Neutrophil (primary cell): ENCODE data around the gene PAXX.

Source experiments
- H3K27ac ChIP-seq: fragments of 200-600 bp; sonication (generic); 2 replicates; pipeline ENCODE4 v1.5.1; 2016; ENCODE audit warnings: mild to moderate bottlenecking, moderate library complexity
- H3K27me3 ChIP-seq: fragments of 200-600 bp; sonication (generic); 2 replicates; pipeline ENCODE4 v1.6.0; 2016; ENCODE audit warnings: mild to moderate bottlenecking
- H3K36me3 ChIP-seq: fragments of 200-600 bp; sonication (generic); 2 replicates; pipeline ENCODE4 v1.5.1; 2017
- H3K4me1 ChIP-seq, 2 experiments: fragments of 200-600 bp in 1 of 2; sonication (generic) in 1 of 2; 1 replicate in 1 of 2; 2 replicates in 1 of 2; pipeline versions ENCODE4 v1.5.1 to v1.6.1; 2013 to 2016; ENCODE audit warnings: low read depth in 1 of 2, low read length in 1 of 2, mild to moderate bottlenecking in 1 of 2, moderate library complexity in 1 of 2; ENCODE audit not compliant: control insufficient read depth in 1 of 2, insufficient read depth in 1 of 2
- H3K4me3 ChIP-seq, 2 experiments: fragments of 200-600 bp in 1 of 2; sonication (generic) in 1 of 2; 1 replicate in 1 of 2; 2 replicates in 1 of 2; pipeline ENCODE4 v1.5.1; 2013 to 2016; ENCODE audit warnings: low read depth in 1 of 2, low read length in 1 of 2, mild to moderate bottlenecking in 1 of 2, moderate library complexity in 1 of 2
- H3K9me3 ChIP-seq: fragments of 200-600 bp; sonication (generic); 2 replicates; pipeline ENCODE4 v1.5.1; 2016
- CTCF ChIP-seq: fragments of 200-600 bp; sonication (generic); IDR thresholded peaks from 2 replicates; pipeline ENCODE4 v1.5.1; 2016; ENCODE audit warnings: antibody characterized with exemption

PAXX gene

DNA sequence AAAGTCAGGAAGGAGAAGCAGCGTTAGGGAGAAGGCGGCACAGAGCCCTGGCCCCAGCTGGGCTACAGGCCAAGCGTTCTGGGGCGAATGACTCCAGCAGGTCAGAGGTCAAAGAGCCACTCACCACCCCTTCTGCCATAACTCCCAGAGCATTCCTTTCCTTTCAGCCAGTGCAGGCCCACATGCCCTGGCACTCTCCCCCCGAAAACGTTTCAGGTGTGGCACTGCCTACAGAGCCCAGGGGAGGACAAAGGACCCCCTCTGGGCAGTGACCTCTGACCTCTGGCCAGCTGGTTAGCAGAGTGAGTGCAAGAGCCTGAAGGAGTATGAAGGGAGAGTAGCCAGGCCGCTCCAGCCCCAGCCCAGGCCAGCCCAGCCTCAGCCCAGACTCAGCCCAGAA, 30.9 kb downstream of the PAXX start:
- no peaks in the 10 kb centered on the region for H3K9me3 ChIP-seq
- peaks cover 10% of the 10 kb centered on the region for H3K27me3 ChIP-seq
- peaks cover 45% of the 10 kb centered on the region for H3K36me3 ChIP-seq
- peaks cover 6 to 10% of the 10 kb centered on the region in 2 experiments for H3K4me1 ChIP-seq
- TF ChIP-seq CTCF = no peak
- no peak overlapping the region for H3K4me3 ChIP-seq
- no peak overlapping the region for H3K27ac ChIP-seq

- H3K4me1 ChIP-seq = peaks cover 9 to 13% of the 10 kb centered on the region in 2 experiments
- H3K27ac ChIP-seq = no peak overlapping the region
- H3K36me3 ChIP-seq = peaks cover 45% of the 10 kb centered on the region
- peaks cover 10% of the 10 kb centered on the region for H3K27me3 ChIP-seq
- no peak for TF ChIP-seq CTCF
- H3K9me3 ChIP-seq = no peaks in the 10 kb centered on the region
- no peak overlapping the region for H3K4me3 ChIP-seq
These were observed 31.4 kb downstream of the PAXX start for GRCh38 chr9:137023583-137023991.

DNA sequence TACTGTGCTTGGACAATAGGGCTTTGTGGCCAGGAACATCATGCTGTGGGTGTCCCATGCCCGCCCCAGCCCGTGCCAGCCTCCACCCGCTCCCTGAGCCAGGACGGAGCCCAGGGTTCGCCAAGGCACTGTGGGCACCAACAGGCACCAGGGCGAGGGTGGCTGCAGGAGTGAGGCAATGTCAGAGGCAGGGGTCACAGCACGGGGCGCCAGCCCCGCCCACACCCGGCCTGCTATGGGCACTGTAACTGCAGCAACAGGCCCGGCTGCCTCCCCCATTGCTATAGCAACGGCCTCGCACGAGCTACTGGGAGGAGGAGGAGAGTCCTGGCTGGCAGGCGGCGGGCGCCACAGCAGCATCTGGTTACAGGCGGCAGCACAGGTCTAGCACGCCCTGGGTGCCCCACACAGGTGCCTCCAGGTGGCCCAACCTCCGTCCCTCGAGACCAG, 33.3 kb downstream of the PAXX start:
- H3K27ac ChIP-seq = no peak overlapping the region
- no peaks in the 10 kb centered on the region for H3K9me3 ChIP-seq
- H3K4me1 ChIP-seq = peaks cover 26 to 28% of the 10 kb centered on the region in 2 experiments
- TF ChIP-seq CTCF = no peak
- no peak overlapping the region for H3K4me3 ChIP-seq
- H3K36me3 ChIP-seq = peaks cover 28% of the 10 kb centered on the region
- peaks cover 10% of the 10 kb centered on the region for H3K27me3 ChIP-seq

DNA sequence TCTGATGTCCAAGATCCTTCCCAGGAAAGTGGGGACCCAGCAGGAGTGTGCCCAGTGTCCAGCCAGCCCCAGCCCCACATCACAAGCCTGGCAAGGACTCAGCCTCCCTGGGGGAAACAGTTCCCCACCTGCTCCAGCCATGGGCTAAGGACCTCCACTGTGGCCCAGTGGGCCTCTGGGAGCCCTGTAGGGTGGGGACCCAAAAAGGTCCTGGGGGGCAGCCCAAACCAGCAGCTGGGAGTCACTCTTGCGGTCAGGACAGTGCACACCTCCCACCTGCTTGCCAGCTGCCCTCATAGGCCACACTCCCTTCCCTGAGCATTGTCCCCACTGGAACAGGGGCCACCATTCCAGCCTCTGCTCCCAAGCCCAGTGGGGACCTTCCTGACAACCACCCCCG, 34.2 kb downstream of the PAXX start:
- TF ChIP-seq CTCF = no peak
- H3K4me1 ChIP-seq = peaks cover 32 to 37% of the 10 kb centered on the region in 2 experiments

GRCh38 chr9:137026828-137027227, 34.6 kb downstream of the PAXX start:
- H3K9me3 ChIP-seq = no peaks in the 10 kb centered on the region
- TF ChIP-seq CTCF = no peak
- peaks cover 10% of the 10 kb centered on the region for H3K27me3 ChIP-seq
- H3K4me1 ChIP-seq = peaks cover 36 to 41% of the 10 kb centered on the region in 2 experiments
- no peak overlapping the region for H3K4me3 ChIP-seq
- peaks cover 26% of the 10 kb centered on the region for H3K36me3 ChIP-seq
- no peak overlapping the region for H3K27ac ChIP-seq

More for the DNA sequence above, 34.2 kb downstream of the PAXX start:
- Histone ChIP-seq H3K9me3 (no peaks in the 10 kb centered on the region), H3K36me3 (peaks cover 28% of the 10 kb centered on the region), H3K27me3 (peaks cover 10% of the 10 kb centered on the region), H3K27ac (no peak overlapping the region), H3K4me3 (no peak overlapping the region)
